AG09309 (cell line): ENCODE results near the gene EPHA8.

Experiments
- DNase-seq: peaks from one replicate; pipeline ENCODE4 v3.0.0-alpha.2; 2010; ENCODE audit warnings: low read depth
- H3K4me3 ChIP-seq: 2 replicates; pipeline ENCODE4 v1.5.1; 2011; ENCODE audit warnings: mild to moderate bottlenecking, low read depth, low read length, moderate library complexity; ENCODE audit not compliant: control insufficient read depth
- CTCF ChIP-seq: IDR thresholded peaks from 2 replicates; pipeline ENCODE4 v1.5.1; 2011; ENCODE audit warnings: mild to moderate bottlenecking, low read depth, low read length, inconsistent platforms; ENCODE audit not compliant: insufficient read depth, control insufficient read depth; ENCODE audit errors: missing control alignments

Gene EPHA8

GRCh38 chr1:22576617-22577016 lies 13.3 kb downstream of the EPHA8 start:
- TF ChIP-seq CTCF, result no peak
- no peak for DNase-seq
- no peak overlapping the region for H3K4me3 ChIP-seq

- TF ChIP-seq CTCF, result no peak
- H3K4me3 ChIP-seq, result no peak overlapping the region
- no peak for DNase-seq
Observed at GRCh38 chr1:22578732-22579361, 15.6 kb downstream of the EPHA8 start.

GRCh38 chr1:22579541-22580155 lies 16.4 kb downstream of the EPHA8 start:
- no peak overlapping the region for H3K4me3 ChIP-seq
- no peak for TF ChIP-seq CTCF
- no peak for DNase-seq

GRCh38 chr1:22582661-22583635 lies 19.7 kb downstream of the EPHA8 start:
- DNase-seq, result no peak
- no peak for TF ChIP-seq CTCF
- no peak overlapping the region for H3K4me3 ChIP-seq

GRCh38 chr1:22584001-22584562 lies 20.8 kb downstream of the EPHA8 start:
- DNase-seq, result no peak
- no peak for TF ChIP-seq CTCF
- H3K4me3 ChIP-seq, result no peak overlapping the region

GRCh38 chr1:22584970-22585369 lies 21.7 kb downstream of the EPHA8 start:
- no peak overlapping the region for H3K4me3 ChIP-seq
- DNase-seq, result no peak
- no peak for TF ChIP-seq CTCF
